CD4-positive, alpha-beta memory T cell (primary cell): ENCODE data around the gene CRYGD. TPM values are rescaled to one million over a fixed set of nuclear protein-coding genes. Genes with fewer than 3 reads are reported as not detected.
"Not testable (repeated sequence)": the region's sequence is repeated elsewhere in the genome, so short reads cannot be mapped to it uniquely, and the experiment has no call there.

Source experiments
- CTCF ChIA-PET: fragments of 350-600 bp; sonication (Branson Sonifier 250); formaldehyde crosslinking; loops from one replicate; lab custom pipeline; 2021; ENCODE audit warnings: inconsistent platforms; ENCODE audit not compliant: partially characterized antibody; lab: Charles Lee
- POLR2A ChIA-PET: fragments of 350-600 bp; sonication (Branson Sonifier 250); formaldehyde crosslinking; loops from one replicate; lab custom pipeline; 2021; ENCODE audit not compliant: partially characterized antibody; lab: Charles Lee
- DNase-seq, 5 donors: peaks; one replicate each; pipeline versions ENCODE4 v3.0.0 to v3.0.0-alpha.2; 2020 to 2022; ENCODE audit warnings: mixed read lengths in 1 of 5
- H3K27ac ChIP-seq: one replicate; pipeline ENCODE4 v1.7.0; 2013; ENCODE audit warnings: low read depth, low read length
- H3K27me3 ChIP-seq: 2 replicates; pipeline ENCODE4 v1.7.0; 2013; ENCODE audit warnings: mild to moderate bottlenecking, low read length, moderate library complexity; ENCODE audit not compliant: insufficient read depth
- H3K36me3 ChIP-seq: 2 replicates; pipeline ENCODE4 v1.7.0; 2013; ENCODE audit warnings: mild to moderate bottlenecking, low read length, moderate library complexity; ENCODE audit not compliant: insufficient read depth
- H3K4me1 ChIP-seq: 2 replicates; pipeline ENCODE4 v1.7.0; 2013; ENCODE audit warnings: mild to moderate bottlenecking, low read length, moderate library complexity; ENCODE audit not compliant: insufficient read depth
- H3K4me3 ChIP-seq, 2 donors: one replicate each; pipeline ENCODE4 v1.7.0; 2013; ENCODE audit warnings: low read length in 2 of 2, mild to moderate bottlenecking in 1 of 2
- H3K9me3 ChIP-seq, 2 donors: one replicate each; pipeline ENCODE4 v1.7.0; 2013; ENCODE audit warnings: low read length in 2 of 2, control low read depth in 1 of 2; ENCODE audit not compliant: control insufficient read depth in 1 of 2
- H3K27ac Mint-ChIP-seq, 7 donors: one replicate each; pipeline ENCODE4 v1.8.0; 2020 to 2021; ENCODE audit warnings: mixed read lengths in 7 of 7, mild to moderate bottlenecking in 6 of 7, inconsistent platforms in 3 of 7, moderate library complexity in 3 of 7
- H3K27me3 Mint-ChIP-seq, 2 donors: one replicate each; pipeline ENCODE4 v1.8.0; 2020 to 2021; ENCODE audit warnings: mixed read lengths in 2 of 2
- H3K36me3 Mint-ChIP-seq, 2 donors: one replicate each; pipeline ENCODE4 v1.8.0; 2020 to 2021; ENCODE audit warnings: mixed read lengths in 2 of 2, inconsistent platforms in 1 of 2, mild to moderate bottlenecking in 1 of 2
- H3K4me1 Mint-ChIP-seq, 4 donors: one replicate each; pipeline ENCODE4 v1.8.0; 2020 to 2021; ENCODE audit warnings: mixed read lengths in 4 of 4, mild to moderate bottlenecking in 1 of 4
- H3K4me3 Mint-ChIP-seq, 8 donors: one replicate each; pipeline ENCODE4 v1.8.0; 2020 to 2021; ENCODE audit warnings: mixed read lengths in 8 of 8, mild to moderate bottlenecking in 7 of 8, moderate library complexity in 6 of 8, inconsistent platforms in 3 of 8
- H3K9me3 Mint-ChIP-seq, 8 donors: one replicate each; pipeline ENCODE4 v1.8.0; 2020 to 2021; ENCODE audit warnings: mixed read lengths in 8 of 8, mild to moderate bottlenecking in 5 of 8, inconsistent platforms in 3 of 8, moderate library complexity in 1 of 8
- intact Hi-C: fragments of 100-400 bp; cut with micrococcal nuclease; formaldehyde crosslinking; loops from one replicate; pipeline ENCODE4 v1.15.1; 2023
- polyA plus RNA-seq, 2 donors: library from polyadenylated mRNA; unstranded; fragments of 300-500 nt; fragmentation: Illumina TruSeq; gene quantifications; one replicate each; pipeline ENCODE4 v1.2.3, GENCODE V29; 2021
- total RNA-seq, 2 experiments: library from RNA; stranded (reverse); gene quantifications; one replicate each; pipeline ENCODE4 v1.2.3, GENCODE V29; 2021

CRYGD gene
- total and polyA plus RNA-seq, 4 experiments from 2014 or later: not detected

GRCh38 chr2:208129744-208130711 is 5.7 kb upstream of the CRYGD start, which contains the start of gene CRYGC:
Gene CRYGC (minus strand): TSS chr2:208129828. CDS start chr2:208129792, 36 bp downstream.
- Mint-ChIP-seq H3K4me1 (peaks cover 0 to 4% (median 2%) of the 10 kb centered on the region in 4 donors), H3K27ac (no peak within 1 kb of the TSS), H3K9me3 (peaks cover 0 to 2% (median 0%) of the 10 kb centered on the region in 8 donors), H3K36me3 (no peaks in the 10 kb centered on the region), H3K27me3 (peaks cover 13 to 17% of the 10 kb centered on the region in 2 donors), H3K4me3 (no peak within 1 kb of the TSS)
- no peak within 1 kb of the TSS for H3K4me3 ChIP-seq
- H3K36me3 ChIP-seq: no peaks in the 10 kb centered on the region
- no peaks in the 10 kb centered on the region for H3K9me3 ChIP-seq
- DNase-seq: no peak
- no peaks in the 10 kb centered on the region for H3K27me3 ChIP-seq
- no peak within 1 kb of the TSS for H3K27ac ChIP-seq
- intact Hi-C loops: no loop called here
- H3K4me1 ChIP-seq: no peaks in the 10 kb centered on the region
- ChIA-PET POLR2A (no interaction called here), CTCF (interaction anchor here (1.4 kb wide), 1 partner anchor 12 kb away, joined by 3 read pairs; no protein-coding TSS in a partner anchor)

- H3K27me3 Mint-ChIP-seq: peaks cover 23 to 27% of the 10 kb centered on the region in 2 donors
- Histone ChIP-seq H3K4me3 (no peak overlapping the region), H3K36me3 (no peaks in the 10 kb centered on the region), H3K4me1 (no peaks in the 10 kb centered on the region), H3K27ac (no peak overlapping the region), H3K9me3 (no peaks in the 10 kb centered on the region), H3K27me3 (peaks cover 5% of the 10 kb centered on the region)
- H3K4me3 Mint-ChIP-seq: no peak overlapping the region
- peaks cover 6 to 16% (median 8%) of the 10 kb centered on the region in 4 donors for H3K4me1 Mint-ChIP-seq
- CTCF ChIA-PET: no interaction called here
- POLR2A ChIA-PET: no interaction called here
- H3K36me3 Mint-ChIP-seq: no peaks in the 10 kb centered on the region
- DNase-seq: no peak
- intact Hi-C loops: no loop called here
- peaks cover 0 to 4% (median 0%) of the 10 kb centered on the region in 8 donors for H3K9me3 Mint-ChIP-seq
- no peak overlapping the region for H3K27ac Mint-ChIP-seq
Measured at GRCh38 chr2:208128136-208128535, 3.8 kb upstream of the CRYGD start.

- peaks cover 23 to 27% of the 10 kb centered on the region in 2 donors for H3K27me3 Mint-ChIP-seq
- peaks cover 0 to 4% (median 0%) of the 10 kb centered on the region in 8 donors for H3K9me3 Mint-ChIP-seq
- H3K27ac Mint-ChIP-seq: no peak overlapping the region
- Histone ChIP-seq H3K4me3 (no peak overlapping the region), H3K27ac (no peak overlapping the region), H3K4me1 (no peaks in the 10 kb centered on the region), H3K36me3 (no peaks in the 10 kb centered on the region), H3K9me3 (no peaks in the 10 kb centered on the region), H3K27me3 (peaks cover 5% of the 10 kb centered on the region)
- ChIA-PET CTCF (no interaction called here), POLR2A (no interaction called here)
- no peak overlapping the region for H3K4me3 Mint-ChIP-seq
- intact Hi-C loops: no loop called here
- no peaks in the 10 kb centered on the region for H3K36me3 Mint-ChIP-seq
- no peak for DNase-seq
- H3K4me1 Mint-ChIP-seq: peaks cover 6 to 16% (median 8%) of the 10 kb centered on the region in 4 donors
Measured at GRCh38 chr2:208127090-208127489, 2.8 kb upstream of the CRYGD start.

GRCh38 chr2:208125251-208125650 is 927 bp upstream of the CRYGD start:
- Mint-ChIP-seq H3K4me3 (no peak overlapping the region), H3K27me3 (peaks cover 25 to 30% of the 10 kb centered on the region in 2 donors), H3K36me3 (no peaks in the 10 kb centered on the region), H3K9me3 (peaks cover 0 to 4% (median 0%) of the 10 kb centered on the region in 8 donors), H3K4me1 (peaks cover 6 to 16% (median 8%) of the 10 kb centered on the region in 4 donors), H3K27ac (no peak overlapping the region)
- H3K4me1 ChIP-seq: no peaks in the 10 kb centered on the region
- ChIA-PET CTCF (no interaction called here), POLR2A (no interaction called here)
- H3K9me3 ChIP-seq: no peaks in the 10 kb centered on the region
- intact Hi-C loops: no loop called here
- H3K36me3 ChIP-seq: no peaks in the 10 kb centered on the region
- no peak for DNase-seq
- H3K27ac ChIP-seq: no peak overlapping the region
- H3K4me3 ChIP-seq: no peak overlapping the region
- peaks cover 5% of the 10 kb centered on the region for H3K27me3 ChIP-seq

GRCh38 chr2:208122248-208122647 is 2.1 kb downstream of the CRYGD start:
- Histone ChIP-seq H3K27me3 (peaks cover 5% of the 10 kb centered on the region), H3K27ac (no peak overlapping the region), H3K4me3 (no peak overlapping the region), H3K9me3 (no peaks in the 10 kb centered on the region), H3K36me3 (no peaks in the 10 kb centered on the region), H3K4me1 (no peaks in the 10 kb centered on the region)
- Mint-ChIP-seq H3K4me3 (no peak overlapping the region), H3K27me3 (peaks cover 20 to 27% of the 10 kb centered on the region in 2 donors), H3K27ac (no peak overlapping the region), H3K9me3 (peaks cover 0 to 2% (median 0%) of the 10 kb centered on the region in 8 donors), H3K36me3 (no peaks in the 10 kb centered on the region), H3K4me1 (peaks cover 6 to 16% (median 8%) of the 10 kb centered on the region in 4 donors)
- POLR2A ChIA-PET: no interaction called here
- no peak for DNase-seq
- intact Hi-C loops: no loop called here
- CTCF ChIA-PET: no interaction called here

GRCh38 chr2:208118918-208119317 is 5.4 kb downstream of the CRYGD start:
- H3K9me3 ChIP-seq: no peaks in the 10 kb centered on the region
- intact Hi-C loops: no loop called here
- no peaks in the 10 kb centered on the region for H3K4me1 ChIP-seq
- ChIA-PET CTCF (no interaction called here), POLR2A (no interaction called here)
- H3K36me3 Mint-ChIP-seq: no peaks in the 10 kb centered on the region
- peaks cover 6 to 10% of the 10 kb centered on the region in 2 donors for H3K27me3 Mint-ChIP-seq
- H3K4me3 Mint-ChIP-seq: no peak overlapping the region
- no peak for DNase-seq
- peaks cover 4% of the 10 kb centered on the region for H3K27me3 ChIP-seq
- no peaks in the 10 kb centered on the region for H3K9me3 Mint-ChIP-seq
- no peak overlapping the region for H3K4me3 ChIP-seq
- H3K36me3 ChIP-seq: no peaks in the 10 kb centered on the region
- H3K27ac Mint-ChIP-seq: no peak overlapping the region
- H3K27ac ChIP-seq: no peak overlapping the region
- peaks cover 1 to 4% (median 3%) of the 10 kb centered on the region in 4 donors for H3K4me1 Mint-ChIP-seq

GRCh38 chr2:208117390-208117789 is 6.9 kb downstream of the CRYGD start:
- H3K9me3 Mint-ChIP-seq, H3K4me3 Mint-ChIP-seq, H3K36me3 ChIP-seq, H3K4me1 Mint-ChIP-seq, H3K4me3 ChIP-seq, H3K27ac ChIP-seq, DNase-seq, CTCF ChIA-PET, intact Hi-C loops, POLR2A ChIA-PET, H3K27ac Mint-ChIP-seq, H3K36me3 Mint-ChIP-seq, H3K4me1 ChIP-seq, H3K9me3 ChIP-seq, H3K27me3 ChIP-seq, H3K27me3 Mint-ChIP-seq: not testable (repeated sequence)
